ENCODE measurements around the gene CCDC24. TPM values are rescaled to one million over a fixed set of nuclear protein-coding genes. Genes with fewer than 3 reads are reported as not detected.
A peak's percentile ranks its signal among the peaks of the same experiment; 100 is the strongest.

The CCDC24 gene
- total and polyA plus RNA-seq, 5 donors = 1.2 to 2.8 (median 2.3) TPM

DNA sequence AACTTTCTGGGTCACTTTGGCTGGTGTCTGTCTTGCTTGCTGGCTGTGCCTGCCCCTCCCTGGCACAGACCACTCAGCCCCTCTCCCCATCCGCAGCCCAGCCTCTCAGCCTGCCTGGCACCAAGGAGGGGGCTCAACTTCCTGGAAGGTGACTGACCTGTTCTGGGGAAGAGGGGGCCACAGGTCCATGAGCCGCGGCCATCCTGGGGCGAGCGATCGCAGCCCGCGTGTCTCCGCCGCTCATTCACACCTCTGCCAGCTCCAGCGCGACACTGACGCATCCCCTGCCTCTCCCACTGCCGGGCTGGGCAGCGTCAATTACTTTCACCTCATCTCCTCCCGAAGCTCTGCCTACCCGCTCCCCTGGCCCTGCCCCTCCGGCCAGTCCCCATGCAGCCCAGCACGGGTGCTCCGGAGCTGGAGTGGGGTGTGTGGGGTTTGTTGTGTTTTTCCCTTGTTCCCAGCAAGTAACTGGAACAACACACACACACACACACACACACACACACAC lies 25.5 kb downstream of the CCDC24 start:
- ATAC-seq (no peak), DNase-seq (no peak)
- no peaks in the 10 kb centered on the region for H3K9me3 ChIP-seq (ENCODE audit: control insufficient read depth, low read length)
- intact Hi-C loops (cut with DNase I) = no loop called here
- H3K4me1 ChIP-seq (ENCODE audit: control insufficient read depth, insufficient read depth, low read length) = no peaks in the 10 kb centered on the region
- H3K27ac ChIP-seq (ENCODE audit: low read length) = no peak overlapping the region
- WGBS = 78% methylated on average over 20 of the region's 20 CpGs
- H3K4me3 ChIP-seq (ENCODE audit: low read length) = no peak overlapping the region
- no peaks in the 10 kb centered on the region for H3K27me3 ChIP-seq (ENCODE audit: control insufficient read depth, insufficient read depth)

DNA sequence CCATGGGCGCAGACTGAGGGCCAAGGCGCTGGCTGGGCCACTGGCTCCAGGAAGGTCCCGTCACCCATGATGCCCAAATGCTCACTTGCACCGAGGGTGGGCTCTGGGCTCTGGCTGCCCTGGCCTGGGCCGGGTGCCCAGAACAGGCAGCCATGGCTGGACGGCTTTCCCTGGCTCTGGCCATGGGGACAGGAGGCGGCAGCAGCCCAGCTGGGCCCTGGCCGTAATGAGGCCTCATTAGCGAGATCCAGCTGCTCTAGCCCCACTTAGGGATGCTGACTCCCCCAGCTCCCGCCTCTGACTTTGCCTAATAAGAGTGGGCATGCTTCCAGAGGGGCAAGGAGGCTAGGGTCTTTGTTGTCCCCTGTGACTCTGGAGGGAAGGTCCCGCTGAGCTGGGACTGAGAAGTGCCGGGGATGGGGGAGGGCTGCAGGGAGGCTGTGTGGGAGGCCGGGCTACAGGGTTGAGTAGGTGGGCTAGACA lies 28.1 kb downstream of the CCDC24 start:
- peak in 1 of 3 donors; percentile 65 for DNase-seq
- Histone ChIP-seq H3K27me3 (ENCODE audit: control insufficient read depth, insufficient read depth) (no peaks in the 10 kb centered on the region), H3K4me1 (ENCODE audit: control insufficient read depth, insufficient read depth, low read length) (no peaks in the 10 kb centered on the region), H3K4me3 (ENCODE audit: low read length) (no peak overlapping the region), H3K27ac (ENCODE audit: low read length) (no peak overlapping the region), H3K9me3 (ENCODE audit: control insufficient read depth, low read length) (no peaks in the 10 kb centered on the region)
- 72% methylated on average over 13 of the region's 13 CpGs for WGBS
- ATAC-seq = no peak
- intact Hi-C loops (cut with DNase I) = no loop called here

DNA sequence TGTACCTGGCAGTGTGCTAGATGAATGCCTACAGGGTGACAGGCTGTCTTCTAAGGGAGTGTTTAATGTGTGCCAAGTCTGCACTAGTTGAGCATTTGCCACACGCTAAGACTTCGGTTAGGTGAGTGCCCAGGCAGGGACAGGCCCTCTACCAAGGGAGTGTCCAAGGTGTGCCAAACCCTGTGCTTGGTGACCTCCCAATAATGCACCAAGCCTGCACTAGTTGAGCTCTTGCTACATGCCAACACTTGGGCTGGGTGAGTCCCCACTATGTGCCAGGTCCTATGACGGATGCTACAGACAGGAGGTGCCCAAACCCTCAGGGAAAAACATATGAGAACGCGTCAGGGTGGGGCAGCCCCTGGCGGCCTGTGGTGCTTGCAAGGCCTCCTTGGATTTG lies 29.1 kb downstream of the CCDC24 start:
- Histone ChIP-seq H3K4me1 (ENCODE audit: control insufficient read depth, insufficient read depth, low read length) (no peaks in the 10 kb centered on the region), H3K9me3 (ENCODE audit: control insufficient read depth, low read length) (no peaks in the 10 kb centered on the region), H3K4me3 (ENCODE audit: low read length) (no peak overlapping the region), H3K27me3 (ENCODE audit: control insufficient read depth, insufficient read depth) (no peaks in the 10 kb centered on the region), H3K27ac (ENCODE audit: low read length) (no peak overlapping the region)
- ATAC-seq (no peak), DNase-seq (no peak)
- 79% methylated on average over 6 of the region's 6 CpGs for WGBS
- intact Hi-C loops (cut with DNase I) = no loop called here

DNA sequence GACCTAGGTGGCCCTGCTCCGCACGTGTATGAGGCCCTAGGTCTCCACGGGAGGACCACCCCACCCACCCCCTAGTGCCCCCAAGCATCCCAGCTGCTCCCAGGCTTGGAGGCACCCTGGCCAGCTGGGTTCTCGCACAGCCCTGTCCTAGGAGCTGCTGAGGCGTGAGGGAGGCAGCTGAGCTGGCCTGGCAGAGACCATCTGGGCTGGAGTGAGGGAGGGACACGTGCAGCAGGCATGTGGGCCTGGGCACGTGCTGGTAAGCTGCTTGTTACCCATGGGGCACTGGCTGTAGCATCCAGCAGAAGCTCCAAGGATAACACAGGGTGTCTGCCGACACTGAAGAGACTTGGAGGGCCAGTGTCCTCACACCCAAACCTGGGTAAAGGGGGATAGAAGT lies 29.8 kb downstream of the CCDC24 start:
- intact Hi-C loops (cut with DNase I) = no loop called here
- H3K4me3 ChIP-seq (ENCODE audit: low read length) = no peak overlapping the region
- WGBS = 90% methylated on average over 8 of the region's 8 CpGs
- no peaks in the 10 kb centered on the region for H3K9me3 ChIP-seq (ENCODE audit: control insufficient read depth, low read length)
- H3K27ac ChIP-seq (ENCODE audit: low read length) = no peak overlapping the region
- DNase-seq (no peak), ATAC-seq (no peak)
- no peaks in the 10 kb centered on the region for H3K4me1 ChIP-seq (ENCODE audit: control insufficient read depth, insufficient read depth, low read length)
- H3K27me3 ChIP-seq (ENCODE audit: control insufficient read depth, insufficient read depth) = no peaks in the 10 kb centered on the region

DNA sequence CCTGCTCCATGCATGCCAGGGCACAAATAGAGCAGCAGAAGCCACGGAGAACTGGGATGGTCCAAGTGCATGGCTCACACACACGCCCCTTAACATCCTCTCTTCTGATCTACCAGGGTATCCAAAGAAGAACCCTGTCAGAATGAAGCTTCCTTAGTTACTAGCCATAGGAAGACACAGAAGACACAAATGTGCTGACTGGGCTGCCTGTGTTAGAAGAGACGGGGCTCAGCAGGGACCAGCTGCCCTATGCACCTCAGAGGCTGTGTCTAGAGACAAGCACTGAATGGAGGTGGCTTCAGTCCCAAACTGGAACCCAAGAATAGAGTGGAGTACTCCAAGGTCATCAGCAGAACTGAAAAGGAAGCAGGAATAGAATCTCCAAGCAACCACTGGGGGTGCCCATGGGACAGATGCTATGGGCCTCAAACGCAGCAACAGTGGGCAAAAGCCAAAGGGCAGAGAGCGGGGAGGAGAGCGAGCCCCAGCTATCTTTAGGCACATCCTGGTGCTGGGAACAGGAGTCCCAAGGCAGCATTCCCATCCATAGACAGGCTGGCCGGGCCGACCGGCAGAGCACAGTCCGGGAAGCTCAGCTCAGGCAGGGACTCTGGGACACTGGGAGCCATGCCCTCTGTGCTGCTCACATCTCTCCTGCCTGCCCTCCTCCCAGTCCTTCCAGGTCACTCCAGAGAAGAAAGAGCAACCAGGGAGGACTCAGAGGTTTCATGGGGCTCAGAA lies 30.4 kb downstream of the CCDC24 start:
- intact Hi-C loops (cut with DNase I) = no loop called here
- ATAC-seq (peak in 1 of 2 donors; percentile 29), DNase-seq (no peak)
- no peaks in the 10 kb centered on the region for H3K9me3 ChIP-seq (ENCODE audit: control insufficient read depth, low read length)
- H3K4me1 ChIP-seq (ENCODE audit: control insufficient read depth, insufficient read depth, low read length) = no peaks in the 10 kb centered on the region
- H3K27ac ChIP-seq (ENCODE audit: low read length) = no peak overlapping the region
- H3K4me3 ChIP-seq (ENCODE audit: low read length) = no peak overlapping the region
- no peaks in the 10 kb centered on the region for H3K27me3 ChIP-seq (ENCODE audit: control insufficient read depth, insufficient read depth)
- 76% methylated on average over 10 of the region's 10 CpGs for WGBS

DNA sequence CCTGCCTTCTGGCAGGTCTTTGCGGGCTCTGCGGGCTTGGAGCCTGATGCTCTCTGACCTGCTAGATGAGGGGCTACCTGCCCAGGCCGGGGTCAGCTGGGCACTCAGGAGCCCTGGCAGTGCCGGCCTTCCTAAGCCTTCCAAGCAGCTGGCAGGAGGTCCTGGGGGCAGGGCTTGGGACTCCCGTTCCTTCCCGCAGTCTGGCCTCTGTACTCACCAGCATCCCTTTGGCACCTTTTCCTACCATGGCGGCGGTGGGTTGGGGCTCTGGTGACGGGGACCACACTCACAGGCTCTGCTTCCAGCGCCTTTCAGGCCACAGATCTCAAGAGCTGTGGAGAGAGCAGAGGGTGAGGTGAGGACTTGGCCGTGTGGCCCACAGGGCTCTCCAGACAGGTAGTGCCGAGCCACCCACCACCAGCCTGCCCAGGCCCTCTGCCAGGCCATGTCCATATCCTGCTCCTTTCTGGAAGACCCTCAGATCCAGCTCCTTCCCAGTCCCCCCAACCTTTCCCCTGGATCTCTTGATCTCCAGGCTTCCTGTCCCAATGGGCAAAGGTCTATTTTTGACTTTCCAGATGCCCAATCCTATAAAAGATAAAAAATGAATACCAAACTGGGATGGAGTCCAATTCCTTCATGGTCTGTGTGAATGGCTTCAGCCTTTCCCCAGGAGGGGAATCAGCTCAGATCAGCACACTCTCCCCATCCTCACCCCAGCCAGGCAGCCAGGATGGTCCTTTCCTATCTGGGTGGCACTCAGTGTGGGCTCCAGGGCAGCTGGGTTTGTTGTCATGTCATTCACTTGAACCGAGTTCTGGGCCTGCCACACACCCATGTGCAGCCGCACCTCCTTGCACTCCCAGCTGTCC lies 32.9 kb downstream of the CCDC24 start:
- Histone ChIP-seq H3K27ac (ENCODE audit: low read length) (no peak overlapping the region), H3K4me1 (ENCODE audit: control insufficient read depth, insufficient read depth, low read length) (no peaks in the 10 kb centered on the region), H3K9me3 (ENCODE audit: control insufficient read depth, low read length) (no peaks in the 10 kb centered on the region), H3K4me3 (ENCODE audit: low read length) (no peak overlapping the region), H3K27me3 (ENCODE audit: control insufficient read depth, insufficient read depth) (no peaks in the 10 kb centered on the region)
- DNase-seq (no peak), ATAC-seq (no peak)
- WGBS = 88% methylated on average over 14 of the region's 14 CpGs
- intact Hi-C loops (cut with DNase I) = no loop called here

DNA sequence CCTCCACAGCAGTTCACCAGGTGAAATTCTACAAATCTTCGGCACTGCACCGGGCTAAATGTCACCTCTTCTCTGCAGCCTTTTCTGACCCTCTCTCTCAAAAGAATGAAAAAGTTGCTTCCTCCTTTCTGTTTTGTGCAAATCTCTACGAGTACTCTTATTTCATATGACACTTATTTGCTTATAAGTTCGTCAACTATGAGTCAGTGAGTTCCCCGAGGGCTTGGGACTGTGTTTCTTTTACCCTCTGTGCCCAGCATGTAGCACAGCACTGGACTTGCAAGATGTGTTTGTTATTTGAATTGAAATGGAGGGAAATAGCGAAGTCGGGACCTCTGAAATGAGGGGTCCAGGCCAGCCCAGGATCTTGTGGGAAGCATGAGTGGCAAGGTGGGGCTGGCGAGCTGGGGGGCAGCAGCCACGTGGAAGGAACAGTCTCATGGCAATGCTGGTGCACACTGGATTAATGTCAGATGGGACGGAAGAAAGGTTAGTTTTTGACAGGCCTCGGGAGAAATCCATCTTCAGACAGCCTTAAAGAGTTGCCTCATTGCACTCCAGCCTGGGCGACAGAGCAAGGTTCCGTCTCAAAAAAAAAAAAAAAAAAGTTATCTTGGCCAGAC lies 33.6 kb downstream of the CCDC24 start:
- ATAC-seq = no peak
- intact Hi-C loops (cut with DNase I) = no loop called here
- H3K27ac ChIP-seq (ENCODE audit: low read length) = no peak overlapping the region

DNA sequence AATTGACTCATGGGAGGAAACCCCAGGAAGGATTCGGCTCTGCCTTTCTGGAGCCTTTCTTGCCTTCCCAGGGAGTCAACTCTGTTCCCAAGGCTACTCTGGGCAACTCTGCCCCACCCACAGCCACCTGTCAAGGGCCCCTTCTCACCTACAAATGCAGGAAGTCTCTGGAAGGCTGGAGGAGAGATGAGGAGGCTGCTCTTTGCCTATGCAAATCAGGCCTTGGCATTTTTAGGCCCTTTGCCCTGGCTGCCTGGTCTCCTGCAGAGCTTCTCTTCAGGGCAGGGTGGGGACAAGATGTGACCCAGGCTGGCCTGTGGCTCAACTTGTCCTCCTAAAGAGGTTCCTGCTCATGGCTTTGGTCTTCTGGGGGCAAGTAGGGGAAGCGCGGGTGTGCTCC lies 34.4 kb downstream of the CCDC24 start:
- intact Hi-C loops (cut with DNase I) = no loop called here
- Histone ChIP-seq H3K27ac (ENCODE audit: low read length) (no peak overlapping the region), H3K4me1 (ENCODE audit: control insufficient read depth, insufficient read depth, low read length) (no peaks in the 10 kb centered on the region), H3K9me3 (ENCODE audit: control insufficient read depth, low read length) (no peaks in the 10 kb centered on the region), H3K27me3 (ENCODE audit: control insufficient read depth, insufficient read depth) (no peaks in the 10 kb centered on the region), H3K4me3 (ENCODE audit: low read length) (no peak overlapping the region)
- 86% methylated on average over 3 of the region's 3 CpGs for WGBS
- DNase-seq (no peak), ATAC-seq (no peak)

More for the DNA sequence above, 33.6 kb downstream of the CCDC24 start:
- Histone ChIP-seq H3K27me3 (ENCODE audit: control insufficient read depth, insufficient read depth) (no peaks in the 10 kb centered on the region), H3K4me3 (ENCODE audit: low read length) (no peak overlapping the region), H3K4me1 (ENCODE audit: control insufficient read depth, insufficient read depth, low read length) (no peaks in the 10 kb centered on the region), H3K9me3 (ENCODE audit: control insufficient read depth, low read length) (no peaks in the 10 kb centered on the region)
- DNase-seq = no peak
- WGBS = 86% methylated on average over 13 of the region's 13 CpGs

DNA sequence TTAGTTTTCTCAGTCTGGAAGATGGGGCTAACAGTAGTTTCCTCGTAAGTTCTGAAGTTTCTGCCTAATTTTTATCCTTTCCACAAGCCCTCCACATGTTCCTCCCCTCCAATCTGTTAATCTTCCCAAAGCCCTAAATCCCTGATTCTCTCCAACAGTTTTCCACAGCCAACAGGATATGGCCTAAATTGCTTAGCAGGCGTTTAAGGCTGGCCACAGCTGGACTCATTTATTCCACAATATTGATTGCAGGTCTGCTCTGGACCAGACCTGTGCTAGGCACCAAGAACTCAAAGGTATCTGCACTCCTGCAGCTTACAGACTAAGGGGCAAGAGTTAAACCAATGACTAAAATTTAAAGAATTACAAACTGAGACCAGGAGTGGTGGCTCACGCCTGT lies 35.9 kb downstream of the CCDC24 start:
- WGBS = 91% methylated on average over 3 of the region's 3 CpGs
- Histone ChIP-seq H3K27ac (ENCODE audit: low read length) (no peak overlapping the region), H3K4me3 (ENCODE audit: low read length) (no peak overlapping the region), H3K4me1 (ENCODE audit: control insufficient read depth, insufficient read depth, low read length) (no peaks in the 10 kb centered on the region), H3K9me3 (ENCODE audit: control insufficient read depth, low read length) (no peaks in the 10 kb centered on the region), H3K27me3 (ENCODE audit: control insufficient read depth, insufficient read depth) (no peaks in the 10 kb centered on the region)
- intact Hi-C loops (cut with DNase I) = no loop called here
- no peak for DNase-seq
- ATAC-seq = no peak

DNA sequence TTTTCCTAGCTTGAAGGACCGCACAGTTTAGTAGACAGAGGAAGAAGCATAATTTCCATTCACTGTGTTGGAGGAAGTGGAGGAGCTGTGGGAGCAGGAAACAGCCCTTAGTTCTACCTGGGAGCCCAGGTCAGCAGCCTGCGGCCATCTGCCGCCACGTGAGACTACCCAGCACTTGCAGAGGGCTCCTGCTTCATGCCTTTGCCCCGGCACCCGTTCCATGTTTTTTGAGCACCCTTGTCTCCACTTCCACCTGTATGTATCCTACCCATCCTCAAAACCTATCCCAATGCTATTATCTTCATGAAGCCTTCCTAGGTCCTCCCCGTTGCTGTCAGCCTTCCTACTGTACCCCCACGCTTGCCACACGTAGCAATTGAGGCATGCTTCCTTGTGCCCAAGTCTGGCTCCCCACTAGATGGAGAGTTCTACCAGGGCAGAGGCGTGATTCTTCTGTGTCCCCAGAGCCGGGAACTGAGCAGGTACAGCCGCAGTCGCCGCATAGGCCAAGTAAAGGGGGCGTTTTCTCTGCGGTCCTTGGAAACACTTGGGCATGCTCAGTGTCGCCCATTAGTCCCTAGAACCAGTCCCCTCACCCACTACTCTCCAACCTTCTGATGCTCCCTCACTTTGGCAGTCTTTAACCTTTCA lies 38.0 kb downstream of the CCDC24 start:
- WGBS = 25% methylated on average over 17 of the region's 17 CpGs
- intact Hi-C loops (cut with DNase I) = no loop called here
- H3K4me1 ChIP-seq (ENCODE audit: control insufficient read depth, insufficient read depth, low read length) = no peaks in the 10 kb centered on the region

More for the DNA sequence above, 38.0 kb downstream of the CCDC24 start:
- no peaks in the 10 kb centered on the region for H3K27me3 ChIP-seq (ENCODE audit: control insufficient read depth, insufficient read depth)
- no peaks in the 10 kb centered on the region for H3K9me3 ChIP-seq (ENCODE audit: control insufficient read depth, low read length)
- peak; percentile 1 to 22 for ATAC-seq
- DNase-seq = no peak
- H3K27ac ChIP-seq (ENCODE audit: low read length) = peak overlapping the region; percentile 38
- H3K4me3 ChIP-seq (ENCODE audit: low read length) = peak overlapping the region; percentile 74

All from right cardiac atrium (tissue), 5 donors.